OCI-LY3 (cell line): ENCODE measurements around the gene CTCF.

Source experiments
- EZH2phosphoT487 ChIP-seq: fragments of 200-600 bp; shearing (Covaris generic); IDR thresholded peaks from 2 replicates; pipeline ENCODE4 v1.6.1; 2018; ENCODE audit warnings: antibody characterized with exemption, mixed run types, low read depth
- TF ChIP-seq, protein P1 (sequence below): fragments of 200-600, 300-600 bp; sonication (generic); IDR thresholded peaks from 2 replicates; pipeline ENCODE4 v1.5.1; 2014; ENCODE audit warnings: antibody characterized with exemption, low read length, low read depth

DNA sequence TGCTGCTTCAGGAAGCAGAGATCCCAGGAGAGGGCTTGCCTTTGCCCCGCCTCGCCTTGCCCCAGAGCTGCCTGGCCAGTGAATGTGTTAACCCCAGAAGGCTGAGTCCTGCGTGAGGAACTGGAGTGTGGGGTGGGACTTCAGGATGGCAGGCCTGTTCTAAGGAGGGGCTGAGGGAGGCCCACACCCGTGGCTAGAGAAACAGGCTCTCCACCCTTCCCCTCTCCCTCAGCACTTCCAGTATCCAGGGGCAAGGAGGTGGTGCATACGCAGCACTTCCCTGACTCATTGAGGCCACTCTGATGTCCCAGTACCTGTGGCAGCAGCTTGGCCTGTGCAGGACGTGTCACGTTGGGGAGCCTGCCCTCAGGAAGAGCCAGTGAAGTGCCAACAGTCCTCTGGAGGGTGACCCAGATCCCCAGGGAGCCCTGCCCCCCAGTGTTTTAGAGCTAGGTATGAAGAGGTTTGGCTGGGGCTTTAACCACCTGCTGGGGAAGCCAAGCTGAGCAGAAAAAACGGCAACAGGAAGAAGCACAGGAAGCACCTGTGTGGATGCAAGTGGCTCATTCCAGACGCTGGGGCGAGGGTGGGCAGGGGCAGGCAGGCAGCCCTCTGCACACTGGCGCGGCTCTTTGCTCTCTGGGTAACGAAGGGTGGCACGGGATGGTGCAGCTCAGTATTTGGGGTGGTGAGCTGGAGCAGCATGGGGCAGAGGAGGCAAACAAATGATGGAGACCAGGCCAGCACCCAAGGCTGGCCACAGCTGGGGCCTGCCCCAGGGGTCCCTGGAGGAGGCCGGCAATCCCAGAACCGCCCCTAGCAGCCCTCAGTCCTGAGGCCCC lies 14.7 kb upstream of the CTCF start:
- TF ChIP-seq, protein P1, sequence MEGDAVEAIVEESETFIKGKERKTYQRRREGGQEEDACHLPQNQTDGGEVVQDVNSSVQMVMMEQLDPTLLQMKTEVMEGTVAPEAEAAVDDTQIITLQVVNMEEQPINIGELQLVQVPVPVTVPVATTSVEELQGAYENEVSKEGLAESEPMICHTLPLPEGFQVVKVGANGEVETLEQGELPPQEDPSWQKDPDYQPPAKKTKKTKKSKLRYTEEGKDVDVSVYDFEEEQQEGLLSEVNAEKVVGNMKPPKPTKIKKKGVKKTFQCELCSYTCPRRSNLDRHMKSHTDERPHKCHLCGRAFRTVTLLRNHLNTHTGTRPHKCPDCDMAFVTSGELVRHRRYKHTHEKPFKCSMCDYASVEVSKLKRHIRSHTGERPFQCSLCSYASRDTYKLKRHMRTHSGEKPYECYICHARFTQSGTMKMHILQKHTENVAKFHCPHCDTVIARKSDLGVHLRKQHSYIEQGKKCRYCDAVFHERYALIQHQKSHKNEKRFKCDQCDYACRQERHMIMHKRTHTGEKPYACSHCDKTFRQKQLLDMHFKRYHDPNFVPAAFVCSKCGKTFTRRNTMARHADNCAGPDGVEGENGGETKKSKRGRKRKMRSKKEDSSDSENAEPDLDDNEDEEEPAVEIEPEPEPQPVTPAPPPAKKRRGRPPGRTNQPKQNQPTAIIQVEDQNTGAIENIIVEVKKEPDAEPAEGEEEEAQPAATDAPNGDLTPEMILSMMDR = no peak
- TF ChIP-seq EZH2phosphoT487 = no peak
